Activated CD4-positive, alpha-beta T cell treated with anti-CD3 and anti-CD28 coated beads, Interleukin-2, amount 50 U/mL, for 4 hours (primary cell): ENCODE data around the gene CBFB.

Source experiments
- DNase-seq, 2 experiments: peaks; one replicate each; pipeline ENCODE4 v3.0.0-alpha.2; 2020

CBFB gene

DNA sequence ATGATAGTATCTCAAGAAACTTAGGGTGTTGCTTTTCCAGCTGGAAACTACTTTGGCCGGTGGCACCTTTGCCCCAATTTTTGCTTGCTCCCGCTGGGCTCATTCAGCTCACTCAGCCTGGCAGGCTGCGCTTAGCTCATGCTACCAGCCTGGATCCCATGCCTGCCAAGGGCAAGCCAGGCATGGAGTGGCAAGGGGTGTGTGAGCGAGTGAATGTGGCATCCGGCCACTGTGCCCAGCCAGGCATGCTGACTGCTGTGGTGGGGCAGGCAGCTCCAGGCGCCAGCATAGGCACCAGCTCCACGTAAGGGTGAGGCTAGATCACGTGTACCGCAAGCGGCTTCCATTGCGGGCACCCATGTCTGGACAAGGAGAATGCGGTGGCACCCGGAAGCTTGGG, 112.4 kb downstream of the CBFB start:
- DNase-seq = no peak

GRCh38 chr16:67142342-67142741, 113.4 kb downstream of the CBFB start:
- DNase-seq = no peak

DNA sequence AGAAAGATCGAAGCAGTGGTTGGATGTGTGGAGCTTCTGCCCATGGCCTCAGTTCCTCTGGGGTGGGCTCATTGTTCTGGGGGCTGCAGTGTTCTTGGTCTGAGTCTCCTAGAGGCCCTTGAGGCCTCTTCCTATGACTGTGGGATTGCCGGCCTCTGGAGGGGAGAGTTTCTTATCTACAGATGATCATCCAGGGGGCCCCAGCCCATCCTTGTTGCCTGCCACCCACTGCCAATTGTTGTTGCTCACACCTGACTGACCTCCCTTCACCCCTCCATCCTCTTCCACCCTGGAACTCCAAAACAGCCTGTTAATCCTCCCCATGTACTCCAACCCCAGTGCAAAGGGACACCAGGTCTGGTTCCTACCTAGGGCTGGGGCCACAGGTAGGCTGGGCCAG, 116.0 kb downstream of the CBFB start:
- DNase-seq = no peak

- no peak for DNase-seq
Measured at GRCh38 chr16:67145746-67146145, 116.8 kb downstream of the CBFB start.

DNA sequence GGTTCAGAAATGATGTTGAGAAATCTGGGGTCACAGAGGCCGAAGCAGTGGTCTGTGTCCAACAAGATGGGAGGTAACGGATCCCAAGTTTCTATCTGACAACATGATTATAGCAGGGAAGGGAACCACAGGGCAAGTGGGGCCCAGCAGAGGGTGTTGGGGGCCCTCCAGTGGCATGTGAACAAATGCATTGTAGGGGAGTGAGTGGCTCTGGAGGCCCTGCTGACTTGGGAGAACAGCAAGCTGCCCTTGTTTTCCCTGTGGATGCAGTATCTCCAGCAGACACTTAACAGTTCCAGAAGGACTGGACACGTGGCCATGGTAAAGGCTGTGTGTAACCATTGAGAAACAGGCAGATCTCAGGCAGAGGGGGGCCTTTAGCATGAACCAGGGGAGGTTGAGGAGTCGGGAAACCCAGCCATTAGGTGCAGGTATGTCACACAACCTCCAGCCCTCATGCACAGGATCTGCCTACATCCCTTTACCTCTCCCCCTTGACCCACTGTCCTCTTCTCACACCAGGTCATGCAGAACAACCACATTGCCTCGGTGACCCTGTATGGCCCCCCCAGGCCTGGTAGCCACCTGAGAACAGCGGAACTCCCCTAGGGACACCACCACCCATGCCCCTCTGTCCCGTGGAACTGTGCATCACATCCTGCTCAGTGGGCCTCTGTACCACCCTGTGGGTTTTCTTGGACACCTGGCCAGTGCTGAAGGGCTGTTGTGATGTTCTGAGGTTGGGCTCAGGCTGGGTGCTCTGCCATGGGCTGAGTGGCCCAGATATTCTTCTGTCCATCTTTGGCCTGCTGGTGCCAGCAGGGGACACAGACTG, 117.8 kb downstream of the CBFB start:
- no peak for DNase-seq

GRCh38 chr16:67147437-67148140, 118.6 kb downstream of the CBFB start:
- no peak for DNase-seq

DNA sequence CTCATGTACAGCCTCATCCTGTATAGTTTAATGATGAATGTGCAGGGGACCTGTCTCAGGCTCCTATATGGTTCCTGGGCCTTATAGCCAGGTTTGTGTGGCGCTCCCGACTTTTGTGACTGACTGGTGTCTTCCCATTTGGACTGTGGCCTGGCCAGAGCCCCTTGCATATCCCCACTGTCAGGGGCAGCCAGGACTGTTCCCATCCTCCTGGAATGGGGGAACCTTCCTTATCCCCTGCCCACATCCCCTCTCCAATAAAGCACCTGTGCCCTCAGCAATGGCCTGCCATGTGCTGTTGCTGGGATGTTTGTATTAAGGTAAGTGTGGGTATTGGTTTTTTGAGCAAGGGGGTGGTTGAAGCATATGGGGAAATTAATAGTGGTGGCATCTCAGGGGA, 119.3 kb downstream of the CBFB start:
- no peak for DNase-seq

DNA sequence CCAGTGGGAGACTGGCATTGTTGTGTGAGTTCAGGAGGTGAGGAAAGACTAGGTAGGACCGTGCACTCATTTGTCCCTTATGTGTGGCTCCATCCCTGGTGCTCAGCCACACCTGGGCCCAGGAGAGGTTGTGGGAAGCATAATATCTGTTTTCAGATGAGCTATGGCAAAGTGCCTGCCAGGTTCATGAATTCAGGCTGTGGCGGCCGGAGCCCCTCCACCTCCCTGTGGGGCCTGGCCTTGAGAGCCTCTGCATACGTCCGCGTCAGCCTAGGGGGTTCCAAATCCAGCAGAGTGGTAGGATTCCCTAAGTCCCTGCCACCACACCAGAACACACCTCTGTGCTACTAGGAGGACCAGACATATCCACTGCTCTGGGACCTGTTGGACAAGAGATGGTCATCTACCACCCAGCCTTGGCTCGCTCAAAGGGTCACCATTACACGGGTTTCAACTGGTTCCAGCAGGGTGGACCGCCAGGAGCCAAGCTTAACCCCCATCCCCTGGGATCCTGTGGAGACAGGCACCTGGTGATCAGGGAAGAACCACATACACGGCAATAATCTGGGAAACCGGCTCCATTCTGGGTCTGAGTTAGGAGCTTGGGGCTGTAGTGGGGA, 119.8 kb downstream of the CBFB start:
- no peak for DNase-seq

GRCh38 chr16:67149276-67150046, 120.5 kb downstream of the CBFB start:
- DNase-seq = no peak

GRCh38 chr16:67150047-67150832, 121.3 kb downstream of the CBFB start:
- peak; percentile 51 to 62 for DNase-seq
